ENCODE measurements around the gene VGLL3. TPM values are rescaled to one million over a fixed set of nuclear protein-coding genes. Genes with fewer than 3 reads are reported as not detected.
"Not testable (repeated sequence)": the region's sequence is repeated elsewhere in the genome, so short reads cannot be mapped to it uniquely, and the experiment has no call there.

Gene VGLL3, protein sequence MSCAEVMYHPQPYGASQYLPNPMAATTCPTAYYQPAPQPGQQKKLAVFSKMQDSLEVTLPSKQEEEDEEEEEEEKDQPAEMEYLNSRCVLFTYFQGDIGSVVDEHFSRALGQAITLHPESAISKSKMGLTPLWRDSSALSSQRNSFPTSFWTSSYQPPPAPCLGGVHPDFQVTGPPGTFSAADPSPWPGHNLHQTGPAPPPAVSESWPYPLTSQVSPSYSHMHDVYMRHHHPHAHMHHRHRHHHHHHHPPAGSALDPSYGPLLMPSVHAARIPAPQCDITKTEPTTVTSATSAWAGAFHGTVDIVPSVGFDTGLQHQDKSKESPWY
- polyA plus RNA-seq (ENCODE audit: insufficient read length in 4 of 4), result 1 to 10 TPM; 5.2 to 9.3 (median 7.1) TPM

GRCh38 chr3:86990734-86991481 lies at the start of gene VGLL3:
Gene VGLL3, minus strand, starts transcription at chr3:86991149. Its CDS starts 406 bp downstream, at chr3:86990743.
- peak; percentile 40 to 48 (median 42) for DNase-seq (ENCODE audit: low read depth in 4 of 4, low spot score in 3 of 4)

- DNase-seq (ENCODE audit: low read depth in 4 of 4, low spot score in 3 of 4), result no peak
These were observed 46.7 kb upstream of the VGLL3 start for GRCh38 chr3:87037652-87038051.

DNA sequence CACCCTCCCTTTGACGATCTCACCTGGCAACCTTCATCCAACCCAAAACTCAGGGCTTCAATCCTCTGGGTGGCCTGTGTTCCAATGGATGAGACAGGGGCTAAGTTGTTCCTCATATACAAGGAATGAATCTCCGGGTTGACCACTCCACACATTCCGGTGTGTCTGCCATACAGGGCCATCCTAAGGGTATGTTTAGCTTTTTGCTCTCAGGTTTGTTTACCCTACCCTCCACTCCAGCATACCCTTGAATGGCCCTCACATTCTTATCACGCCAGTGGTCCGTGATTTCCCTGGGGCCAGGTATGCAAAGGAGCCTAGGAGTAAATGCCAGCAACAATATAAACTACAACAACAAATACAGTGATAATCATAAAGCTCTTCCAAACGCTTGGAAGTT lies 45.7 kb upstream of the VGLL3 start:
- DNase-seq (ENCODE audit: low read depth in 4 of 4, low spot score in 3 of 4), result no peak

DNA sequence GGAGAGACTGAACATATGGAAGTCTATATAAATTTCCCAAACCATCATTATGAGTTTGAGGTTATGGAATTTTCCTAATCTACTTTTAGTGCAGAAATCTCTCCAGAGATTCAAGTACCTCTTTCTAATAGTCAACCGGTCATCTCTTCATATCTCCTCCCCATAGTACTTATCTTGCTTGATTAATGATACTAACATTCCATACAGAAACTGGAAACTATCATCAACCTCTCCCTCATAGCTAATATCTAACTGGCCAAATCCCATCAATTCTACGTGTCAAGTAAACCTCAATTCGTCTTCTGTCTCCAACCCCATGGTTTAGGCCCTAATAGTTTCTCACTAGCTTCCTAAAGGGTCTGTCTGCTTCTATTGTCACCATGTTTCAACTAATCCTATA lies 44.4 kb upstream of the VGLL3 start:
- no peak for DNase-seq (ENCODE audit: low read depth in 4 of 4, low spot score in 3 of 4)

DNA sequence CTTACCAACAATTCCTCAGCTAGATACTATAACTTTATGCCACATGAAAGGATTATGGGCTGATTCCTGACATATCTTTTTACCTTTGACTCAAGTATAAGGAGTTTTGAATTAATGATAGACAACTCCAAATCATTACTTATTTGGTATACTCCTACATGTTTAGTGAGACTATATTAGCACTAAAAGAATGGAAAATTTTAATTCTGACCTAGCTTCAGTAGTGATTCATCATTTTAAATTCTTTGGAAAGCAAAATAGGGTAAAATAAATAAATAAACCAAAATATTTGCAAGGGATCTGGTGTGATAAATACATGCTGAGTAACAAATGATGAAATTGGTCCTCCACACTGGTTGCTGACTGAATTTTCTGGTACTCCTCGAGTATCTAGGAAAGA lies 42.3 kb upstream of the VGLL3 start:
- no peak for DNase-seq (ENCODE audit: low read depth in 4 of 4, low spot score in 3 of 4)

DNA sequence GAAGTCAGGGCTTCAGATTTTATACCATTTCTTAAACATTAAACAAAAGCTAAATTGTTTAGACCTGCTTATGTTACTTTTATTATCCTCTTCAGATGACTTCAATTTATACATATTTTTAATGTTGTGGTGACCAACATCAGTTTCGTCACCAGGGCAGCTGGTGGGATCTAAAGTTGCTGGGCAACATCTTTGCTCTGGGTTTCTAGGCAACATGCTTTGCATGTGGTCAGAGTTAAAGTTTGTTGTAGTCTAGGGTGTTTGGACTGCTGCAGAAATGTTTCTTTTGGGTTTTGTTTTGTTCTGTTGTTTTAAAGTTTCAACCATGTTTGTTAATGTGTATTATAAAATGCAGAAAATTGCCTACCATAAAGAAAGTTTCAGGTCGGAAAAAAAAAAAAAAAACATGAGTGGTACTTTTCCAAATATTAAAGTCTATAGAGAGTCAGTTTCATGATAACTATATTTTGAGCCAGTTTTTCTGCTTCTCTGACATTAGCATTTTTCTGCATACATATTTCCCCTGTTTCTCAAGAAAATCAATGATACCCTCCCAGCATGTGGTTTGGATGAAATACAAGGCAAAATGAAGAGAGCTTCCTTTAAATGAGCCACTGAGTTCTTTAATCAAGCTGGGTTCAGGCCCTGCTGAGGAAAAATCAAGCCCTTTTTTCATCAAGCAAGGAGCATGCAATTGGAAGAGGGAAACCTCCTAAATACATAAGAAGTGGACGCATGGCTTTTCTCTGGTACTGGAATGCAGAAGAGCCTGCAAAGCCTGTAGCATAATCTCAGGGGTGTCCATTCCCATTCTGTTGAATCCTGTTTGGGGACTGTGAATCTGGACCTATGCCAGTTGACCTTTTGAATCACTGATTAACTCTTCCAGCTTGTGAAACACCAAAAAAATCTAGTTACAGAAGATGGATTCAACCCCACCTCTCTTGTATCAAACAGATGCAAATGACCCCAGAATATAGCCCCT lies 35.0 kb upstream of the VGLL3 start:
- no peak for DNase-seq (ENCODE audit: low read depth in 4 of 4, low spot score in 3 of 4)

- not testable (repeated sequence) for DNase-seq (ENCODE audit: low read depth in 4 of 4, low spot score in 3 of 4)
These were observed 26.4 kb upstream of the VGLL3 start for GRCh38 chr3:87017370-87017769.

DNA sequence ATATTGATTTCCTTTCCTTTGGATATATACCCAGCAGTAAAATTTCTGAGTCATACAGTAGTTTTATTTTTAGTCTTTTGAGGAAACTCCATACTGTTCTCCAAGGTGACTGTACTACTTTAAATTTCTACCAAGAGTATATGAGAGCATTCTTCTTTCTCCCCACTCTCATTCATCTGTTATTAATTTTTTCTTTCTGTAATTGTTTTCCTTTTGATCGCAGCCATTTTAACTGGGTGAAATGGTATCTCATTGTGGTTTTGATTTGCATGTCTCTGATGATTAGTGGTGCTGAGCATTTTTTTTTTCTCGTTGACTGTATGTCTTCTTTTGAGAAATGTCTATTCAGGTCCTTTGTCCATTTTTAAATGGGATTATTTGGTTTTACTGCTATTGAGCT lies 18.3 kb upstream of the VGLL3 start:
- no peak for DNase-seq (ENCODE audit: low read depth in 4 of 4, low spot score in 3 of 4)

DNA sequence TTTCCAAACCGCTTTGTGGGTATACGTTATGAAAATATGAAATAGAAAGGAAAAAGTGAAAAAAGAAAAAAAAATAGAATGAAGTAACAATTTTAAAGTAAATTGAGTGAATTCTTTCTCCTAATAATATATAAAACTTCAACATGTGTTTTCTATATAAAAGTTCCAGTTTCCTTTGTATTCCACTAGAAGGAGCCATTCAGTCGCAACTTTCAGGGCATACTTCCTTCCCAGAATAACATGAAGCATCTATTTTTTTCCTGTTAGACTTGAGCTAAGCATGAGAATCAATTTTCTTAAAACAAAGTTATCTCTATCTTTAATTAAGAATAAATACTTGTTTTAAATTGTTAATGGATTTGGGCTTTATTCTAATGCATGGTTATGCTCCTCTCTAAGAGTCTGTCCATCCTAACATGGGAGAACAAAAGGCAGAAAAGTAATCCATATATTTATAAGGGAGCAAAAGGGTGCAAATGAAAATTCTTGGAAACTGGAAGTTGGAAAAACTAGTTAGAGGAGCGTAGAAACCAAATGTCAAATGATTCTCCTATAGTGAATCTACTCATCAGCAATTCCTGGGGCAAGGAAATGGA lies 16.0 kb upstream of the VGLL3 start:
- DNase-seq (ENCODE audit: low read depth in 4 of 4, low spot score in 3 of 4), result no peak

DNA sequence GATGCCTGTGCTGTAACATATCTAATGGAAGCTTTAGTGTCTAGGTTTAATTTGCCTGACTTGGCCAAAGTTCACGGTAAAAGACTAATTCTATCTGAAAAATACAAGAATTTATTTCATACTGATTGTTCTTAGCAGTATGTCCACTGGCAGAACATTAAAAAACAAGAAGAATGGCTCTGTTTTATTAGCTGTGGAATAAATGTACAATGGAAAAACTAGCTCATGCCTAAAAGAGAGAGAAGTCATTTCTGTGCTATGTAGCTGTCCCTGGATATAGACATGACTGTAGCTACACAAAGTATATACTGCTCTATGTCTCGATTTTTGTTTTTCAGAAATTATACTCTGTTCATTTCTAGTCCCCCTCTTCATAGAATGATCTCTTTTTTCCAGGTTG lies 13.9 kb upstream of the VGLL3 start:
- DNase-seq (ENCODE audit: low read depth in 4 of 4, low spot score in 3 of 4), result no peak

DNA sequence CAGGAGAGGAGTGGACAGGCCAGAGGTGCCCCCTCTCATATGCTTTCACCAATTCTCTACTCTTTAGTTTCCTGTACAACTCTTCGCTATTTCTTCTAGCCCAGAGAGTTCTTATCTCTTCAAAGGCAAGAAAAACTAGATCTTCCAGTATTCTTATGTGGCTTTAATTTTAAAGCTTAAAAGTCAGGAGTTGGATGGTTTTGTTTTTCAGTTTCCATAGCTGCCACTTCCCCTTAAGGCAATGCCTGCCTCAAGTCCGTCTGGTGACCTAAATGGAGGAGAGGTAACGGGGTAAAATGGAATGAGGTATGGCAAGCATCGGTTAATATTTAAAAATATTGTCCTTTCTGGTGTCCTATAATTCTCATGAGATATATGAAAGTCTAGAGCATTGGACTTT lies 11.4 kb upstream of the VGLL3 start:
- no peak for DNase-seq (ENCODE audit: low read depth in 4 of 4, low spot score in 3 of 4)

- no peak for DNase-seq (ENCODE audit: low read depth in 4 of 4, low spot score in 3 of 4)
These were observed 10.6 kb upstream of the VGLL3 start for GRCh38 chr3:87001473-87002098.

GRCh38 chr3:87000940-87001339 lies 10.0 kb upstream of the VGLL3 start:
- DNase-seq (ENCODE audit: low read depth in 4 of 4, low spot score in 3 of 4), result no peak

GRCh38 chr3:86998569-86998968 lies 7.6 kb upstream of the VGLL3 start:
- no peak for DNase-seq (ENCODE audit: low read depth in 4 of 4, low spot score in 3 of 4)

DNA sequence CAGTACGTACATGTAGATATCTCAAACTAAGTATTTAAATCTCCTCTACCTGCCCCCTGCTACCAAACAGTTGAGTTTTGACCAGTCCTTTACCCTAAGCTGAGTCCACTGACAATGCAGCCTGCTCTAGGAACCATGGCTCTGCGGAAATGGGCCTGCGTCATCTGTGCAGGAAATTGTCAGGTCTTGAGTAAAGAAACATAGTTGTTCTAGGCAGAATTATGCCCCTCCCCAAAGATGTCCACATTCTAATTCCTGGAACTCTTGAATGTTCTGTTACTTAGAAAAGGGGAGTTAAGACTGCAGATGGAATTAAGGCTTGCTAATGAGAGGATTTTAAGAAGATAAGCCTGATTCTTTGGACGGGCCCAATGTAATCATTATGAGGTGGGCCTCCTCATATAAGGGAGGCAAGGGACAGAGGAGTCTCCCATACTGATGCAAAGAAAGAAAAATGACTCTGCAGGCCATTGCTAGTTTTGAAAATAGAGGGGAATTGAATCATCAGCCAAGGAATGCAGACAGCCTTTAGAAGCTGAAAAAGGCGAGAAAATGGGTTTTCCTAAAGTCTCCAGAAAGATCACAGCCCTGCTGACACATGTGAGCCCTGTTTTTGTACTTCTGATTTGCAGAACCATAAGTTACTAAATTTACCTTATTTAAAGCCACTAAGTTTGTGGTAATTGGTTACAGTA lies 5.5 kb upstream of the VGLL3 start:
- no peak for DNase-seq (ENCODE audit: low read depth in 4 of 4, low spot score in 3 of 4)

DNA sequence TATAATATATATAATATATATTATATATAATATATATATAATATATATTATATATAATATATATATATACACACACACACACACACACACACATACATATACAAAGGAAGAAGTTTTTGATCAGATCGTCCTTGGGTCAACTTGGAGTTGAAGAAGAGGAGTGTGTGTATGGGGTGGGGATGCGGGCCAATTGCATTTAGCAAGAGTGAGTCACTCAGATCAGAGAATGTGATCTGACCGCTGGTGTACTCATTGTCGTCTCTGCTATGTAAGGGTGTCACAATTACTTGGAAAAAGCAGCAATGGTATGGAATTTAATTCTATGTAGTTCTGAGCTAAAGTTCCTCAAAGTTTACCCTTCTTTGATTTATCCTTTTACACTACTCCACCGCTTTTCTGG lies 4.6 kb upstream of the VGLL3 start:
- no peak for DNase-seq (ENCODE audit: low read depth in 4 of 4, low spot score in 3 of 4)

DNA sequence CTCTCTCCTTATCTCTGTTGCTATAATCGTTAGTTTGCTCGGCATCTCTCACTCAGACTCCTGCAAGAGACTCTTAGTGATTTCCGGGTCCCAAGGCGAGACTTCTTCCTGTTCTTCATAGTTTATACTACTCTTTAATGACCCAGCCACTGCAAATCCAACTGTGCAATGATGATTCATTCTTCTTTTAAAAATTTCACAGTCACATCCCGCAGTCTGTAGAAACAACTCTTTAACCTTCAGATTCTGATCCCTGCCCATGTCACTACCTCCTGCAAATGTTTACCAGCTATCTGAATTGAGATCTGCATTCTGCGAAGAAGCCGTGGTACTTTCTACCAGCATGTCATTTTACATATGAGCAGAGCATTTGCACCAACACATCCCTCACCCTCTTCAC lies 2.8 kb upstream of the VGLL3 start:
- no peak for DNase-seq (ENCODE audit: low read depth in 4 of 4, low spot score in 3 of 4)

GRCh38 chr3:86991840-86992435 lies 989 bp upstream of the VGLL3 start:
- no peak for DNase-seq (ENCODE audit: low read depth in 4 of 4, low spot score in 3 of 4)

DNA sequence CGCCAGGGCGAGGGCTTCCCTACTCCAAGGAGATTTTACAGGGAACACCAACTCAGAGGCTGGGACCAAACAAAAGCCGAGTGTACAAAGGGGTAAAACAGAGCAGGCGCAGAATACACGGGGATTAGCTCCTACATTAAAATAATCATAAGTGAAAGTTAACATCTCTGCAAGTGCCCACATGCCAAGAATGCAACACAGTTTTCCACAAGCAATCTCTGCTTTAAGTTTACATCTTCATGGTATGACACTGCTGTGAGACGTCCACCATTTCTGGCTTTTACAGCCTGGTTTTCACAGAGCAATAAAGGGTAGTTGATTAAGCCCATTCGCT lies 500 bp upstream of the VGLL3 start:
- no peak for DNase-seq (ENCODE audit: low read depth in 4 of 4, low spot score in 3 of 4)

All from left renal pelvis (tissue), 4 donors.